DND-41 (cell line): ENCODE results near the gene SPATA17.

Source experiments
- ATAC-seq: fragments of 200-7000 bp; cut with Tn5 transposase; 3 replicates; pipeline ENCODE4 v1.9.1; 2021; ENCODE audit warnings: low read depth; ENCODE audit not compliant: insufficient read depth
- DNase-seq: peaks from one replicate; pipeline ENCODE4 v3.0.0-alpha.2; 2020
- H2AFZ ChIP-seq: 2 replicates; pipeline ENCODE4 v1.6.0; 2012; ENCODE audit warnings: low read depth, low read length
- H3K27ac ChIP-seq: 2 replicates; pipeline ENCODE4 v1.5.1; 2012; ENCODE audit warnings: low read length, inconsistent platforms
- H3K27me3 ChIP-seq: fragments of 200-600 bp; sonication (generic); 2 replicates; pipeline ENCODE4 v1.6.0; 2012; ENCODE audit warnings: low read length, mild to moderate bottlenecking, inconsistent platforms; ENCODE audit not compliant: insufficient read depth, poor library complexity
- H3K36me3 ChIP-seq: 2 replicates; pipeline ENCODE4 v1.5.1; 2012; ENCODE audit warnings: low read length, inconsistent platforms; ENCODE audit not compliant: insufficient read depth
- H3K4me1 ChIP-seq: 2 replicates; pipeline ENCODE4 v1.5.1; 2012; ENCODE audit warnings: mild to moderate bottlenecking, low read length; ENCODE audit not compliant: insufficient read depth
- H3K4me2 ChIP-seq: 2 replicates; pipeline ENCODE4 v1.6.0; 2012; ENCODE audit warnings: mild to moderate bottlenecking, moderate library complexity, low read length, inconsistent platforms; ENCODE audit not compliant: insufficient read depth
- H3K4me3 ChIP-seq, 2 experiments: fragments of 200-600 bp in 1 of 2; shearing (Covaris generic) in 1 of 2; 2 replicates each; pipeline ENCODE4 v1.5.1; 2012 to 2016; ENCODE audit warnings: inconsistent platforms in 2 of 2, low read length in 2 of 2, mild to moderate bottlenecking in 2 of 2, low read depth in 1 of 2, moderate library complexity in 1 of 2
- H3K79me2 ChIP-seq: 2 replicates; pipeline ENCODE4 v1.6.0; 2012; ENCODE audit warnings: low read length, inconsistent platforms; ENCODE audit not compliant: insufficient read depth
- H3K9ac ChIP-seq: 2 replicates; pipeline ENCODE4 v1.6.0; 2012; ENCODE audit warnings: low read depth, mild to moderate bottlenecking, inconsistent platforms, low read length, moderate library complexity
- H3K9me3 ChIP-seq: 2 replicates; pipeline ENCODE4 v1.5.1; 2012; ENCODE audit warnings: low read length, moderate library complexity, mild to moderate bottlenecking, inconsistent platforms; ENCODE audit not compliant: insufficient read depth, severe bottlenecking
- H4K20me1 ChIP-seq: 2 replicates; pipeline ENCODE4 v1.6.0; 2012; ENCODE audit warnings: low read length; ENCODE audit not compliant: insufficient read depth
- EZH2 ChIP-seq: IDR thresholded peaks from 3 replicates; pipeline ENCODE4 v1.6.1; 2012; ENCODE audit warnings: borderline replicate concordance, low read depth, mild to moderate bottlenecking, moderate library complexity, low read length, inconsistent platforms; ENCODE audit not compliant: severe bottlenecking
- TF ChIP-seq, protein P1 (sequence below): IDR thresholded peaks from 2 replicates; pipeline ENCODE4 v1.5.1; 2012; ENCODE audit warnings: borderline replicate concordance, low read length, moderate library complexity, mild to moderate bottlenecking; ENCODE audit not compliant: poor library complexity, severe bottlenecking; ENCODE audit errors: extremely low read depth

SPATA17 gene

DNA sequence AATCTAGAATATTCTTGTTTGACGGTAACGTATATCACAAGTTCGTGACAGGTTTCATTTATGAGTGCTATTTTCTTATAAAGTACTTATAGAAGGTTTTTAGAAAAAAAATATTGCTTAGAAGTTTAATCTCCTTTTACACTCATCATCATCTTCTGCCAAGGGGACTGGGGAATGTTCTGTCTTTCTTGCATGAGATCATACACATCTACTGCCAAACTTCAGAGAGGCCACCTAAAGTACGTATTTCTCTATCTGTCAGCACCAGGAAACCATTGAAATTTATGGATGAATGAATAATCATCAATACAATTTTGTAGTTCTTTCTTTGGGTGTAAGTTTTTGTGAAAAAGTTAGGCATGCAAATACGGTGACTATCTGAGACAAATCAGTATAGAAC is 245.8 kb downstream of the SPATA17 start:
- ATAC-seq: no peak

DNA sequence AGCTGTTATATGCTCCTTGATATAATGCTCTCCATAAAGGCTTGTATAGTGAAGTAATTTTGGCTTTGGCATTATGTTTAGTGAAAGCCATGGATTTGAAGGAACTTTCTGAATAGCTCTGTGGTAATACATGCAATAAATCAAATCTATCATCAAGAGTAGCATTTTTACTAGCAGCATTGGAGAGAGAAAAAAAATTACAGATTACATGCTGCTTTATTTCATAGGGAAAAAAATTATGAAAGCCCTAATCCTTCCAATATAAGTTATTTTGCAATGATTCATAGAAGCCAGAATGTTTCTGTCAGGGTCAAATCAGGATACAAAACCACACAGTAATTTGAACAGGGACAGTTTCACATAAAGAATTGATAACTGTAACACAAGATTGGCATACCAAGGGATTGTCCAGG is 250.0 kb downstream of the SPATA17 start:
- no peak for ATAC-seq
- no peak overlapping the region for H2AFZ ChIP-seq
- H3K9ac ChIP-seq: no peak overlapping the region
- no peak overlapping the region for H3K4me2 ChIP-seq
- TF ChIP-seq EZH2: no peak
- TF ChIP-seq, protein P1, sequence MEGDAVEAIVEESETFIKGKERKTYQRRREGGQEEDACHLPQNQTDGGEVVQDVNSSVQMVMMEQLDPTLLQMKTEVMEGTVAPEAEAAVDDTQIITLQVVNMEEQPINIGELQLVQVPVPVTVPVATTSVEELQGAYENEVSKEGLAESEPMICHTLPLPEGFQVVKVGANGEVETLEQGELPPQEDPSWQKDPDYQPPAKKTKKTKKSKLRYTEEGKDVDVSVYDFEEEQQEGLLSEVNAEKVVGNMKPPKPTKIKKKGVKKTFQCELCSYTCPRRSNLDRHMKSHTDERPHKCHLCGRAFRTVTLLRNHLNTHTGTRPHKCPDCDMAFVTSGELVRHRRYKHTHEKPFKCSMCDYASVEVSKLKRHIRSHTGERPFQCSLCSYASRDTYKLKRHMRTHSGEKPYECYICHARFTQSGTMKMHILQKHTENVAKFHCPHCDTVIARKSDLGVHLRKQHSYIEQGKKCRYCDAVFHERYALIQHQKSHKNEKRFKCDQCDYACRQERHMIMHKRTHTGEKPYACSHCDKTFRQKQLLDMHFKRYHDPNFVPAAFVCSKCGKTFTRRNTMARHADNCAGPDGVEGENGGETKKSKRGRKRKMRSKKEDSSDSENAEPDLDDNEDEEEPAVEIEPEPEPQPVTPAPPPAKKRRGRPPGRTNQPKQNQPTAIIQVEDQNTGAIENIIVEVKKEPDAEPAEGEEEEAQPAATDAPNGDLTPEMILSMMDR: no peak
- no peaks in the 10 kb centered on the region for H3K4me1 ChIP-seq
- no peak for DNase-seq
- H3K36me3 ChIP-seq: no peaks in the 10 kb centered on the region
- H3K27ac ChIP-seq: no peak overlapping the region
- no peaks in the 10 kb centered on the region for H3K27me3 ChIP-seq
- no peak overlapping the region for H3K4me3 ChIP-seq
- no peaks in the 10 kb centered on the region for H4K20me1 ChIP-seq
- no peaks in the 10 kb centered on the region for H3K79me2 ChIP-seq
- no peaks in the 10 kb centered on the region for H3K9me3 ChIP-seq

More for the DNA sequence above, 245.8 kb downstream of the SPATA17 start:
- TF ChIP-seq, protein P1: no peak
- TF ChIP-seq EZH2: no peak
- Histone ChIP-seq H3K4me1 (no peaks in the 10 kb centered on the region), H3K27ac (no peak overlapping the region), H2AFZ (no peak overlapping the region), H3K4me2 (no peak overlapping the region), H3K9me3 (no peaks in the 10 kb centered on the region), H3K79me2 (no peaks in the 10 kb centered on the region), H3K27me3 (no peaks in the 10 kb centered on the region), H4K20me1 (no peaks in the 10 kb centered on the region), H3K4me3 (no peak overlapping the region), H3K36me3 (no peaks in the 10 kb centered on the region), H3K9ac (no peak overlapping the region)
- DNase-seq: no peak

DNA sequence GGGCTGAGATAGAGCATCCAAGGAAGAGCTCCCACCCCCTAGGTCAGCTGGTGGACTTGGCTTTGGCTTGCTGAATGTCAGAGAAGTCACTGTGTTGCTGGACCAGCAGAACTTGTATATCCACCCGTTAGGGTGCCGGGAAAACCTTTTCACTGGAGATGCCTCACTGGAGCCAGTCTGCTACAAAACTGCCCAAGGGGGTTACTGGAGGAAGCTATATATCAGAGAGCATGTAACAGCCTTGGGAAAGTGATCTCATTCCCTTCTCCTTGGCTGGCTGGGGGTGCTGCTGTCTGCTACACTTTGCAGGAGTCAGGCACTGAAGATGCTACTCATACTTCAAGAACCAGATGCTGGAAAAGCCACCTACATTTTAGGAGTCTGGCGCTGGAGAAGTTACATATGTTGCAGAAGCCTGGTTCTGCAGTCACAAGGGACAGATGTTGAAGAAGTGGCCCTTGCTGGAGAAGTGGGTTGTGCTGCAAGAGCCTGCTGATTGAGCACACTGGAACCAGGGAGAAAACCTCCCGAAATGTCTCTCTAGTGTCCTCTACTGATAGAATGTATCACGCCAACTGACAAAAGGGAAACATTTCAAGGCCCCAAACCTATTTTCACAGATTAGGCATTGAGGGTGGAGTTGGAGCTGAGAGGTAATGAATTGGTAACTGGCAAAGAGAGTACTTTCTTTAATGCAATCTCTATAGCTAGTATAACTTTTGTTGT is 250.6 kb downstream of the SPATA17 start:
- ATAC-seq: no peak
- Histone ChIP-seq H3K4me2 (no peak overlapping the region), H3K4me1 (no peaks in the 10 kb centered on the region), H3K9ac (no peak overlapping the region), H3K79me2 (no peaks in the 10 kb centered on the region), H3K27ac (no peak overlapping the region), H3K36me3 (no peaks in the 10 kb centered on the region), H3K4me3 (no peak overlapping the region), H3K9me3 (no peaks in the 10 kb centered on the region), H2AFZ (no peak overlapping the region), H4K20me1 (no peaks in the 10 kb centered on the region), H3K27me3 (no peaks in the 10 kb centered on the region)
- DNase-seq: no peak
- TF ChIP-seq, protein P1: no peak
- TF ChIP-seq EZH2: no peak

DNA sequence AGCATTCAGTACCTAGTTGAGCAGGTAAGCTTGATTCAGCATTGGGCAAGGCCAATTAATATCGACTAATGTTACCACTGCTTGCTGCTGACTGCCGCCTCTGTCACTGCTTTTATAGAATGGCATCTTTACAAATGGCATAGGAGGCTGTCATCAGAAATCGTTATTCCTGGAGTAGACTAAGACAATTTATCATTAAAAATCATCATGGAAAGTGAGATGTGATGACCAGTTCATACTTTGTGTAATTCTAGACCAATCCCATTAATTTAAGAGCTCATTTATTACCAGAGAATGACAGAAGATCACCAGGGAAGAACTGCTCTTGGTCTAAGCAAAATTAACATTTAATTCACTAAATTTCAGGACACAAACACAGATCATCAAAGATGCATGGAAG is 254.0 kb downstream of the SPATA17 start:
- Histone ChIP-seq H3K27ac (no peak overlapping the region), H3K36me3 (no peaks in the 10 kb centered on the region), H4K20me1 (no peaks in the 10 kb centered on the region), H3K27me3 (no peaks in the 10 kb centered on the region), H3K4me1 (no peaks in the 10 kb centered on the region), H3K4me2 (no peak overlapping the region), H2AFZ (no peak overlapping the region), H3K4me3 (no peak overlapping the region), H3K9ac (no peak overlapping the region), H3K79me2 (no peaks in the 10 kb centered on the region), H3K9me3 (peaks cover 2% of the 10 kb centered on the region)
- no peak for DNase-seq
- no peak for ATAC-seq
- TF ChIP-seq, protein P1: no peak
- no peak for TF ChIP-seq EZH2
